Panc1 (cell line): ENCODE measurements around the gene CYP2W1.

Experiments
- POLR2AphosphoS5 ChIP-seq: IDR thresholded peaks from 2 replicates; pipeline ENCODE4 v1.6.1; 2012; ENCODE audit warnings: mild to moderate bottlenecking, low read depth, low read length, moderate library complexity
- TCF7L2 ChIP-seq: IDR thresholded peaks from 2 replicates; pipeline ENCODE4 v1.6.1; 2011; ENCODE audit warnings: mild to moderate bottlenecking, low read depth, low read length, inconsistent platforms
- TF ChIP-seq, protein P1 (sequence below): fragments of 450-650 bp; IDR thresholded peaks from 2 replicates; pipeline ENCODE4 v1.5.1; 2017; ENCODE audit warnings: mild to moderate bottlenecking

DNA sequence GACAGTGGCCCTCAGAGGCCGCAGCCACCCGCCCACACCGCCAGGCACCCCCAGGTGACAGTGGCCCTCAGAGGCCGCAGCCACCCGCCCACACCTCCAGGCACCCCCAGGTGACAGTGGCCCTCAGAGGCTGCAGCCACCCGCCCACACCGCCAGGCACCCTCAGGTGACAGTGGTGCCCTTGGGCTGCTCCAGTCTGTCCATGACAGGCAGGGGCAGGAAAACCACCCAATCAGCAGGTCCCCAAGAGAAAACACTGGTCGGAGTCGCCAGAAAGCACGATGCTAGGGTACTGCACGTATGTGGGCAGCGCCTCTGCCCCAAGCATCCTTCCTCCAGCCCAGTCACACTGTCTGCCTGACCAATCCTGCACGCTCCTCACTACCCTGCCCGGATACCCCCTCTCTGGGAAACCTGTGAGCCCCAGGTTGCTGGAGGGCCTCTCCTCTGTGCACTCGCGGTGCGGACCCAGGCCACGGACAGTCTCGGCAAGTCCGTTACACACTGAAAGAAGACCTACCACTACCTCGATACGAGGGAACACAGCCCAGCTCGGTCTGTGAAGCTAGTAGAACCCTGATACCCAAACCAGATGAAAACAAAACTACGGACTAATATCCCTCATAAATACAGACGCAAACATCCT lies 49.7 kb downstream of the CYP2W1 start:
- TF ChIP-seq POLR2AphosphoS5, result no peak
- TF ChIP-seq, protein P1, sequence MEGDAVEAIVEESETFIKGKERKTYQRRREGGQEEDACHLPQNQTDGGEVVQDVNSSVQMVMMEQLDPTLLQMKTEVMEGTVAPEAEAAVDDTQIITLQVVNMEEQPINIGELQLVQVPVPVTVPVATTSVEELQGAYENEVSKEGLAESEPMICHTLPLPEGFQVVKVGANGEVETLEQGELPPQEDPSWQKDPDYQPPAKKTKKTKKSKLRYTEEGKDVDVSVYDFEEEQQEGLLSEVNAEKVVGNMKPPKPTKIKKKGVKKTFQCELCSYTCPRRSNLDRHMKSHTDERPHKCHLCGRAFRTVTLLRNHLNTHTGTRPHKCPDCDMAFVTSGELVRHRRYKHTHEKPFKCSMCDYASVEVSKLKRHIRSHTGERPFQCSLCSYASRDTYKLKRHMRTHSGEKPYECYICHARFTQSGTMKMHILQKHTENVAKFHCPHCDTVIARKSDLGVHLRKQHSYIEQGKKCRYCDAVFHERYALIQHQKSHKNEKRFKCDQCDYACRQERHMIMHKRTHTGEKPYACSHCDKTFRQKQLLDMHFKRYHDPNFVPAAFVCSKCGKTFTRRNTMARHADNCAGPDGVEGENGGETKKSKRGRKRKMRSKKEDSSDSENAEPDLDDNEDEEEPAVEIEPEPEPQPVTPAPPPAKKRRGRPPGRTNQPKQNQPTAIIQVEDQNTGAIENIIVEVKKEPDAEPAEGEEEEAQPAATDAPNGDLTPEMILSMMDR, result no peak
- TF ChIP-seq TCF7L2, result no peak
